Measurements from ENCODE around the gene SERPINA6. TPM values are rescaled to one million over a fixed set of nuclear protein-coding genes. Genes with fewer than 3 reads are reported as not detected.
"Not testable (repeated sequence)": the region's sequence is repeated elsewhere in the genome, so short reads cannot be mapped to it uniquely, and the experiment has no call there.

The SERPINA6 gene
- polyA plus RNA-seq, 4 donors = 2.1 to 10.4 (median 7.1) TPM

- no peak for DNase-seq (ENCODE audit: low read depth in 4 of 4, low spot score in 3 of 4)
These were observed 6.7 kb upstream of the SERPINA6 start for GRCh38 chr14:94329857-94330256.

- DNase-seq (ENCODE audit: low read depth in 4 of 4, low spot score in 3 of 4) = no peak
These were observed 5.1 kb upstream of the SERPINA6 start for GRCh38 chr14:94328196-94328595.

- DNase-seq (ENCODE audit: low read depth in 4 of 4, low spot score in 3 of 4) = no peak
These were observed 1.5 kb downstream of the SERPINA6 start for GRCh38 chr14:94321421-94322271.

- DNase-seq (ENCODE audit: low read depth in 4 of 4, low spot score in 3 of 4) = no peak
These were observed 2.9 kb downstream of the SERPINA6 start for GRCh38 chr14:94320243-94320642.

GRCh38 chr14:94317259-94317658 lies 5.9 kb downstream of the SERPINA6 start:
- no peak for DNase-seq (ENCODE audit: low read depth in 4 of 4, low spot score in 3 of 4)

- no peak for DNase-seq (ENCODE audit: low read depth in 4 of 4, low spot score in 3 of 4)
These were observed 6.4 kb downstream of the SERPINA6 start for GRCh38 chr14:94316692-94317091.

GRCh38 chr14:94314890-94315289 lies 8.2 kb downstream of the SERPINA6 start:
- no peak for DNase-seq (ENCODE audit: low read depth in 4 of 4, low spot score in 3 of 4)

GRCh38 chr14:94313991-94314655 lies 9.0 kb downstream of the SERPINA6 start:
- DNase-seq (ENCODE audit: low read depth in 4 of 4, low spot score in 3 of 4) = no peak

- DNase-seq (ENCODE audit: low read depth in 4 of 4, low spot score in 3 of 4) = no peak
These were observed 10.5 kb downstream of the SERPINA6 start for GRCh38 chr14:94312481-94313246.

GRCh38 chr14:94310248-94310647 lies 12.9 kb downstream of the SERPINA6 start:
- DNase-seq (ENCODE audit: low read depth in 4 of 4, low spot score in 3 of 4) = no peak

- no peak for DNase-seq (ENCODE audit: low read depth in 4 of 4, low spot score in 3 of 4)
These were observed 13.4 kb downstream of the SERPINA6 start for GRCh38 chr14:94309721-94310120.

- DNase-seq (ENCODE audit: low read depth in 4 of 4, low spot score in 3 of 4) = no peak
These were observed 15.6 kb downstream of the SERPINA6 start for GRCh38 chr14:94307410-94307992.

GRCh38 chr14:94306047-94306978 lies 16.8 kb downstream of the SERPINA6 start:
- DNase-seq (ENCODE audit: low read depth in 4 of 4, low spot score in 3 of 4) = no peak

- DNase-seq (ENCODE audit: low read depth in 4 of 4, low spot score in 3 of 4) = no peak
These were observed 17.5 kb downstream of the SERPINA6 start for GRCh38 chr14:94305620-94306019.

- DNase-seq (ENCODE audit: low read depth in 4 of 4, low spot score in 3 of 4) = no peak
These were observed 18.9 kb downstream of the SERPINA6 start for GRCh38 chr14:94304243-94304642.

GRCh38 chr14:94303111-94303510 lies 20.0 kb downstream of the SERPINA6 start:
- no peak for DNase-seq (ENCODE audit: low read depth in 4 of 4, low spot score in 3 of 4)

GRCh38 chr14:94298130-94298529 lies 25.0 kb downstream of the SERPINA6 start:
- no peak for DNase-seq (ENCODE audit: low read depth in 4 of 4, low spot score in 3 of 4)

GRCh38 chr14:94296181-94296545 lies 27.0 kb downstream of the SERPINA6 start:
- DNase-seq (ENCODE audit: low read depth in 4 of 4, low spot score in 3 of 4) = not testable (repeated sequence)

- DNase-seq (ENCODE audit: low read depth in 4 of 4, low spot score in 3 of 4) = no peak
These were observed 27.6 kb downstream of the SERPINA6 start for GRCh38 chr14:94295360-94296180.

Data from right renal pelvis (tissue), 4 donors.